Measurements from ENCODE around the gene GNE.

GRCh38 chr9:36193023-36193422, 65.2 kb downstream of the GNE start:
- TF ChIP-seq POLR2A (IDR thresholded peaks at IDR 0.05) (no peak), CTCF (IDR thresholded peaks at IDR 0.05) (no peak)
